GM12875 (cell line): ENCODE results near the gene PAWR.
"Not testable (repeated sequence)": the region's sequence is repeated elsewhere in the genome, so short reads cannot be mapped to it uniquely, and the experiment has no call there.

Source experiments
- H3K4me3 ChIP-seq: one replicate; pipeline ENCODE4 v1.5.1; 2011; ENCODE audit warnings: low read depth, low read length, control low read depth
- CTCF ChIP-seq: IDR thresholded peaks from 2 replicates; pipeline ENCODE4 v1.5.1; 2011; ENCODE audit warnings: low read depth, mild to moderate bottlenecking, control low read depth, inconsistent platforms, low read length, moderate library complexity, borderline replicate concordance; ENCODE audit not compliant: insufficient read depth

PAWR gene

GRCh38 chr12:79569679-79570078 lies 121.1 kb downstream of the PAWR start:
- no peak overlapping the region for H3K4me3 ChIP-seq
- no peak for TF ChIP-seq CTCF

- TF ChIP-seq CTCF, result no peak
- H3K4me3 ChIP-seq, result no peak overlapping the region
Measured at GRCh38 chr12:79567175-79567563, 123.6 kb downstream of the PAWR start.

GRCh38 chr12:79566452-79567174 lies 124.2 kb downstream of the PAWR start:
- TF ChIP-seq CTCF, result no peak
- H3K4me3 ChIP-seq, result no peak overlapping the region

GRCh38 chr12:79564727-79565350 lies 125.9 kb downstream of the PAWR start:
- H3K4me3 ChIP-seq, result not testable (repeated sequence)

GRCh38 chr12:79563021-79563740 lies 127.6 kb downstream of the PAWR start:
- H3K4me3 ChIP-seq, result no peak overlapping the region
- no peak for TF ChIP-seq CTCF

GRCh38 chr12:79561401-79562132 lies 129.2 kb downstream of the PAWR start:
- no peak for TF ChIP-seq CTCF
- no peak overlapping the region for H3K4me3 ChIP-seq

- TF ChIP-seq CTCF, result no peak
- no peak overlapping the region for H3K4me3 ChIP-seq
Measured at GRCh38 chr12:79560225-79560889, 130.4 kb downstream of the PAWR start.
